GM21360 (cell line): ENCODE results near the gene CYP4V2.
A peak's percentile ranks its signal among the peaks of the same experiment; 100 is the strongest.

Source experiments
- ATAC-seq: cut with Tn5 transposase; IDR thresholded peaks from one replicate; pipeline ENCODE4 v1.9.1; 2021; ENCODE audit warnings: mild to moderate bottlenecking, moderate library complexity; ENCODE audit not compliant: unreplicated experiment

Gene CYP4V2

GRCh38 chr4:186188107-186188506 lies 3.3 kb upstream of the CYP4V2 start:
- no peak for ATAC-seq

GRCh38 chr4:186189656-186190055 lies 1.7 kb upstream of the CYP4V2 start:
- no peak for ATAC-seq

GRCh38 chr4:186190581-186191199 lies 677 bp upstream of the CYP4V2 start:
- peak; percentile 33 for ATAC-seq

GRCh38 chr4:186192066-186192612 lies 772 bp downstream of the CYP4V2 start:
- no peak for ATAC-seq

GRCh38 chr4:186193851-186194250 lies 2.5 kb downstream of the CYP4V2 start:
- no peak for ATAC-seq

- ATAC-seq: no peak
These were observed 4.7 kb downstream of the CYP4V2 start for GRCh38 chr4:186196063-186196462.

GRCh38 chr4:186200516-186200915 lies 9.1 kb downstream of the CYP4V2 start:
- no peak for ATAC-seq

- ATAC-seq: no peak
These were observed 9.6 kb downstream of the CYP4V2 start for GRCh38 chr4:186201010-186201409.

GRCh38 chr4:186201535-186202230 lies 10.3 kb downstream of the CYP4V2 start:
- peak; percentile 97 for ATAC-seq

GRCh38 chr4:186202490-186203140 lies 11.2 kb downstream of the CYP4V2 start:
- no peak for ATAC-seq

- ATAC-seq: no peak
These were observed 12.0 kb downstream of the CYP4V2 start for GRCh38 chr4:186203406-186203805.

- peak; percentile 58 for ATAC-seq
These were observed 12.8 kb downstream of the CYP4V2 start for GRCh38 chr4:186204103-186204559.

GRCh38 chr4:186204686-186205085 lies 13.3 kb downstream of the CYP4V2 start:
- ATAC-seq: no peak

GRCh38 chr4:186205156-186205555 lies 13.8 kb downstream of the CYP4V2 start:
- ATAC-seq: no peak

GRCh38 chr4:186216465-186217024 lies 25.2 kb downstream of the CYP4V2 start:
- no peak for ATAC-seq

GRCh38 chr4:186217733-186218293 lies 26.4 kb downstream of the CYP4V2 start:
- ATAC-seq: no peak

GRCh38 chr4:186221624-186222023 lies 30.3 kb downstream of the CYP4V2 start:
- no peak for ATAC-seq

GRCh38 chr4:186225848-186226247 lies 34.5 kb downstream of the CYP4V2 start:
- no peak for ATAC-seq

- ATAC-seq: no peak
These were observed 35.3 kb downstream of the CYP4V2 start for GRCh38 chr4:186226521-186227189.

- ATAC-seq: no peak
These were observed 35.9 kb downstream of the CYP4V2 start, which contains the start of gene KLKB1 for GRCh38 chr4:186227221-186227620. Gene KLKB1, plus strand, starts transcription at chr4:186227507. Its CDS starts 689 bp downstream, at chr4:186228196.
